Neural crest cell (in vitro differentiated cells): ENCODE measurements around the gene GCDH. TPM values are rescaled to one million over a fixed set of nuclear protein-coding genes. Genes with fewer than 3 reads are reported as not detected.

Experiments used
- DNase-seq: peaks from one replicate; pipeline ENCODE4 v3.0.0; 2021; ENCODE audit warnings: low read depth, mixed read lengths, low spot score
- H3K27ac Mint-ChIP-seq: one replicate; pipeline ENCODE4 v1.8.0; 2021; ENCODE audit warnings: mild to moderate bottlenecking, mixed read lengths; ENCODE audit not compliant: unreplicated experiment
- H3K27me3 Mint-ChIP-seq: 2 replicates; pipeline ENCODE4 v1.8.0; 2021; ENCODE audit warnings: low read depth, mild to moderate bottlenecking, mixed read lengths
- H3K36me3 Mint-ChIP-seq: 2 replicates; pipeline ENCODE4 v1.8.0; 2021; ENCODE audit warnings: low read depth, mild to moderate bottlenecking, mixed read lengths
- H3K4me1 Mint-ChIP-seq: 2 replicates; pipeline ENCODE4 v1.8.0; 2021; ENCODE audit warnings: mixed read lengths
- H3K4me3 Mint-ChIP-seq: one replicate; pipeline ENCODE4 v1.8.0; 2021; ENCODE audit warnings: mild to moderate bottlenecking, mixed read lengths
- H3K9me3 Mint-ChIP-seq: 2 replicates; pipeline ENCODE4 v1.8.0; 2021; ENCODE audit warnings: mixed read lengths
- CTCF ChIP-seq: fragments of 200-600 bp; sonication (generic); conservative IDR thresholded peaks from 2 replicates; pipeline ENCODE4 v1.5.0; 2021; ENCODE audit warnings: antibody characterized with exemption, mild to moderate bottlenecking
- total RNA-seq: library from RNA; stranded (reverse); gene quantifications from 2 replicates; pipeline ENCODE4 v1.2.1, GENCODE V29; 2021

Gene GCDH
- total RNA-seq, 1 donor from 2014 or later = 46.7 TPM

GRCh38 chr19:12933287-12934072, 42.5 kb downstream of the GCDH start, which contains the start of gene FARSA:
Gene FARSA (minus strand): TSS chr19:12933711. CDS start chr19:12933696, 15 bp downstream.
- Mint-ChIP-seq H3K4me1 (peaks cover 31% of the 10 kb centered on the region), H3K27me3 (peaks cover 4% of the 10 kb centered on the region)

GRCh38 chr19:12935071-12935470, 44.1 kb downstream of the GCDH start:
- H3K9me3 Mint-ChIP-seq = no peaks in the 10 kb centered on the region
- peak overlapping the region; percentile 85 for H3K4me3 Mint-ChIP-seq
- no peak for DNase-seq
- H3K36me3 Mint-ChIP-seq = peaks cover 21% of the 10 kb centered on the region
- H3K27me3 Mint-ChIP-seq = peaks cover 6% of the 10 kb centered on the region
- peaks cover 46% of the 10 kb centered on the region for H3K4me1 Mint-ChIP-seq
- no peak overlapping the region for H3K27ac Mint-ChIP-seq
- TF ChIP-seq CTCF = no peak

More at GRCh38 chr19:12933287-12934072, 42.5 kb downstream of the GCDH start, which contains the start of gene FARSA:
- H3K27ac Mint-ChIP-seq = peak within 1 kb of the TSS; percentile 97
- H3K36me3 Mint-ChIP-seq = peaks cover 12% of the 10 kb centered on the region
- H3K4me3 Mint-ChIP-seq = peak within 1 kb of the TSS; percentile 99
- H3K9me3 Mint-ChIP-seq = no peaks in the 10 kb centered on the region
- DNase-seq = peak; percentile 73
- no peak for TF ChIP-seq CTCF

- H3K9me3 Mint-ChIP-seq = no peaks in the 10 kb centered on the region
- TF ChIP-seq CTCF = no peak
- DNase-seq = no peak
- H3K27ac Mint-ChIP-seq = no peak overlapping the region
- H3K4me3 Mint-ChIP-seq = peak overlapping the region; percentile 75
- H3K36me3 Mint-ChIP-seq = peaks cover 29% of the 10 kb centered on the region
- peaks cover 6% of the 10 kb centered on the region for H3K27me3 Mint-ChIP-seq
- H3K4me1 Mint-ChIP-seq = peaks cover 53% of the 10 kb centered on the region
These were observed 45.6 kb downstream of the GCDH start for GRCh38 chr19:12936582-12936981.

GRCh38 chr19:12937093-12937926, 46.4 kb downstream of the GCDH start:
- H3K4me1 Mint-ChIP-seq = peaks cover 52% of the 10 kb centered on the region
- H3K27me3 Mint-ChIP-seq = peaks cover 6% of the 10 kb centered on the region
- H3K27ac Mint-ChIP-seq = peak overlapping the region; percentile 96
- no peaks in the 10 kb centered on the region for H3K9me3 Mint-ChIP-seq
- TF ChIP-seq CTCF = no peak
- H3K36me3 Mint-ChIP-seq = peaks cover 29% of the 10 kb centered on the region
- peak; percentile 32 for DNase-seq
- peak overlapping the region; percentile 100 for H3K4me3 Mint-ChIP-seq

- peak; percentile 99 for DNase-seq
- peak within 1 kb of the TSS; percentile 100 for H3K4me3 Mint-ChIP-seq
- H3K4me1 Mint-ChIP-seq = peaks cover 44% of the 10 kb centered on the region
These were observed 47.2 kb downstream of the GCDH start, which contains the start of gene CALR for GRCh38 chr19:12937927-12938778. Gene CALR (plus strand): TSS chr19:12938609. CDS start chr19:12938680, 71 bp downstream.

More at GRCh38 chr19:12937927-12938778, 47.2 kb downstream of the GCDH start, which contains the start of gene CALR:
- H3K27ac Mint-ChIP-seq = peak within 1 kb of the TSS; percentile 96
- no peak for TF ChIP-seq CTCF
- H3K9me3 Mint-ChIP-seq = no peaks in the 10 kb centered on the region
- peaks cover 29% of the 10 kb centered on the region for H3K36me3 Mint-ChIP-seq
- H3K27me3 Mint-ChIP-seq = peaks cover 6% of the 10 kb centered on the region
